CD14-positive monocyte (primary cell): ENCODE results near the gene HACD4. TPM values are rescaled to one million over a fixed set of nuclear protein-coding genes. Genes with fewer than 3 reads are reported as not detected.

Experiments used
- DNase-seq, 3 donors: peaks; one replicate each; pipeline ENCODE4 v3.0.0-alpha.2; 2011 to 2022
- H2AFZ ChIP-seq: 2 replicates; pipeline ENCODE4 v1.6.0; 2012; ENCODE audit warnings: mild to moderate bottlenecking, low read depth, low read length, inconsistent platforms; ENCODE audit not compliant: insufficient read depth, poor library complexity, severe bottlenecking
- H3K27ac ChIP-seq, 2 donors: 1 replicate in 1 of 2; 2 replicates in 1 of 2; pipeline ENCODE4 v1.5.1; 2012 to 2013; ENCODE audit warnings: low read length in 2 of 2, control low read depth in 1 of 2, inconsistent platforms in 1 of 2, low read depth in 1 of 2, mild to moderate bottlenecking in 1 of 2
- H3K27me3 ChIP-seq, 2 donors: one replicate each; pipeline versions ENCODE4 v1.6.0 to v1.6.1; 2011 to 2013; ENCODE audit warnings: low read length in 2 of 2; ENCODE audit not compliant: control insufficient read depth in 2 of 2, insufficient read depth in 2 of 2
- H3K36me3 ChIP-seq, 2 donors: replicated peaks in 1 of 2; 1 replicate in 1 of 2; 2 replicates in 1 of 2; pipeline versions ENCODE4 v1.5.1 to v1.6.1; 2012 to 2013; ENCODE audit warnings: low read length in 2 of 2, control low read depth in 1 of 2, inconsistent platforms in 1 of 2, mild to moderate bottlenecking in 1 of 2; ENCODE audit not compliant: insufficient read depth in 2 of 2, control insufficient read depth in 1 of 2
- H3K4me1 ChIP-seq, 2 donors: 1 replicate in 1 of 2; 2 replicates in 1 of 2; pipeline versions ENCODE4 v1.5.1 to v1.6.1; 2012 to 2013; ENCODE audit warnings: low read length in 2 of 2, control low read depth in 1 of 2, inconsistent platforms in 1 of 2, mild to moderate bottlenecking in 1 of 2, moderate library complexity in 1 of 2; ENCODE audit not compliant: insufficient read depth in 2 of 2, control insufficient read depth in 1 of 2
- H3K4me2 ChIP-seq: replicated peaks from 2 replicates; pipeline ENCODE3; 2012; ENCODE audit warnings: low read length, moderate library complexity, mild to moderate bottlenecking; ENCODE audit not compliant: poor library complexity, severe bottlenecking; ENCODE audit errors: extremely low read depth
- H3K4me3 ChIP-seq, 3 experiments: fragments of 200-600 bp in 1 of 3; sonication (generic) in 1 of 3; replicated peaks in 1 of 3; 1 replicate in 2 of 3; 2 replicates in 1 of 3; pipeline ENCODE4 v1.5.1; 2011 to 2013; ENCODE audit warnings: low read length in 3 of 3, mild to moderate bottlenecking in 3 of 3, control low read depth in 2 of 3, low read depth in 2 of 3, inconsistent platforms in 1 of 3, moderate library complexity in 1 of 3
- H3K79me2 ChIP-seq: 2 replicates; pipeline ENCODE4 v1.6.0; 2012; ENCODE audit warnings: mild to moderate bottlenecking, control low read depth, inconsistent platforms, low read length, moderate library complexity; ENCODE audit not compliant: insufficient read depth
- H3K9ac ChIP-seq: 2 replicates; pipeline ENCODE4 v1.6.0; 2017; ENCODE audit warnings: low read length, mild to moderate bottlenecking; ENCODE audit not compliant: insufficient read depth, poor library complexity, severe bottlenecking
- H3K9me3 ChIP-seq, 2 donors: replicated peaks in 1 of 2; 1 replicate in 1 of 2; 2 replicates in 1 of 2; pipeline versions ENCODE4 v1.5.1 to v1.6.1; 2012 to 2013; ENCODE audit warnings: low read length in 2 of 2, control low read depth in 1 of 2; ENCODE audit not compliant: control insufficient read depth in 1 of 2, insufficient read depth in 1 of 2
- H4K20me1 ChIP-seq: 2 replicates; pipeline ENCODE4 v1.6.0; 2012; ENCODE audit warnings: mild to moderate bottlenecking, low read length, control low read depth, moderate library complexity; ENCODE audit not compliant: insufficient read depth
- H3K27ac Mint-ChIP-seq, 7 donors: one replicate each; pipeline ENCODE4 v1.8.0; 2020; ENCODE audit warnings: mild to moderate bottlenecking in 7 of 7, mixed read lengths in 7 of 7, moderate library complexity in 6 of 7, inconsistent platforms in 2 of 7
- H3K27me3 Mint-ChIP-seq, 3 donors: one replicate each; pipeline ENCODE4 v1.8.0; 2021 to 2022; ENCODE audit warnings: low read depth in 3 of 3, mild to moderate bottlenecking in 3 of 3, mixed read lengths in 3 of 3, moderate library complexity in 3 of 3, inconsistent platforms in 1 of 3
- H3K36me3 Mint-ChIP-seq, 2 donors: one replicate each; pipeline ENCODE4 v1.8.0; 2020; ENCODE audit warnings: mixed read lengths in 2 of 2, inconsistent platforms in 1 of 2, mild to moderate bottlenecking in 1 of 2
- H3K4me1 Mint-ChIP-seq: one replicate; pipeline ENCODE4 v1.8.0; 2020; ENCODE audit warnings: mild to moderate bottlenecking, mixed read lengths
- H3K4me3 Mint-ChIP-seq, 2 donors: one replicate each; pipeline ENCODE4 v1.8.0; 2020; ENCODE audit warnings: mild to moderate bottlenecking in 2 of 2, mixed read lengths in 2 of 2, moderate library complexity in 1 of 2
- H3K9me3 Mint-ChIP-seq, 7 donors: one replicate each; pipeline ENCODE4 v1.8.0; 2020 to 2022; ENCODE audit warnings: mixed read lengths in 7 of 7, mild to moderate bottlenecking in 6 of 7, moderate library complexity in 6 of 7, inconsistent platforms in 2 of 7
- WGBS: methylation state at CpG from one replicate; pipeline ENCODE4 v1.1.5; 2013; ENCODE audit warnings: missing lambda C conversion rate; ENCODE audit not compliant: insufficient coverage; 5-methylcytosine and 5-hydroxymethylcytosine counted together
- intact Hi-C, 2 donors: fragments of 100-400 bp; cut with micrococcal nuclease; formaldehyde crosslinking; loops; one replicate each; pipeline versions ENCODE4 v1.15.0 to v1.15.1; 2023
- polyA plus RNA-seq, 3 donors: library from polyadenylated mRNA; depleted of rRNA in 1 of 3; unstranded in 2 of 3; stranded (reverse) in 1 of 3; fragments of 300-500 nt in 2 of 3; fragments of >200 nt in 1 of 3; fragmentation: Illumina TruSeq in 2 of 3; gene quantifications; 1 replicate in 2 of 3; 2 replicates in 1 of 3; pipeline ENCODE4 v1.2.3, GENCODE V29; 2012 to 2021
- TF ChIP-seq, protein P1 (sequence below): fragments of 200-600 bp; IDR thresholded peaks from one replicate; pipeline ENCODE4 v1.8.0; 2022; ENCODE audit warnings: antibody characterized with exemption, mild to moderate bottlenecking

The HACD4 gene
- polyA plus RNA-seq, 3 donors: 23.9 to 28.7 (median 27.5) TPM

GRCh38 chr9:20981486-20981885 is 50.0 kb downstream of the HACD4 start:
- H3K4me2 ChIP-seq: peak overlapping the region; percentile 32
- peaks cover 20 to 22% of the 10 kb centered on the region in 2 donors for H3K36me3 Mint-ChIP-seq
- intact Hi-C loops: loop anchor here (5.0 kb wide), 2 partner anchors 46 to 126 kb away; no protein-coding TSS in a partner anchor

GRCh38 chr9:20980832-20981455 is 50.5 kb downstream of the HACD4 start:
- peak overlapping the region; percentile 32 for H3K4me2 ChIP-seq
- H3K4me3 ChIP-seq: peak overlapping the region in 1 of 3 experiments; percentile 15
- Mint-ChIP-seq H3K36me3 (peaks cover 21 to 24% of the 10 kb centered on the region in 2 donors), H3K27ac (peak overlapping the region; percentile 62 to 91 (median 85)), H3K4me1 (peaks cover 26% of the 10 kb centered on the region), H3K9me3 (peaks cover 0 to 5% (median under 1%) of the 10 kb centered on the region in 7 donors), H3K27me3 (peaks cover 0 to 1% (median 0%) of the 10 kb centered on the region in 3 donors), H3K4me3 (peak overlapping the region in 1 of 2 donors; percentile 61)
- no peaks in the 10 kb centered on the region for H3K9me3 ChIP-seq
- H3K36me3 ChIP-seq: peaks cover 0 to 11% of the 10 kb centered on the region in 2 donors
- DNase-seq: peak; percentile 70 to 80 (median 73)
- no peaks in the 10 kb centered on the region for H3K27me3 ChIP-seq
- TF ChIP-seq, protein P1, sequence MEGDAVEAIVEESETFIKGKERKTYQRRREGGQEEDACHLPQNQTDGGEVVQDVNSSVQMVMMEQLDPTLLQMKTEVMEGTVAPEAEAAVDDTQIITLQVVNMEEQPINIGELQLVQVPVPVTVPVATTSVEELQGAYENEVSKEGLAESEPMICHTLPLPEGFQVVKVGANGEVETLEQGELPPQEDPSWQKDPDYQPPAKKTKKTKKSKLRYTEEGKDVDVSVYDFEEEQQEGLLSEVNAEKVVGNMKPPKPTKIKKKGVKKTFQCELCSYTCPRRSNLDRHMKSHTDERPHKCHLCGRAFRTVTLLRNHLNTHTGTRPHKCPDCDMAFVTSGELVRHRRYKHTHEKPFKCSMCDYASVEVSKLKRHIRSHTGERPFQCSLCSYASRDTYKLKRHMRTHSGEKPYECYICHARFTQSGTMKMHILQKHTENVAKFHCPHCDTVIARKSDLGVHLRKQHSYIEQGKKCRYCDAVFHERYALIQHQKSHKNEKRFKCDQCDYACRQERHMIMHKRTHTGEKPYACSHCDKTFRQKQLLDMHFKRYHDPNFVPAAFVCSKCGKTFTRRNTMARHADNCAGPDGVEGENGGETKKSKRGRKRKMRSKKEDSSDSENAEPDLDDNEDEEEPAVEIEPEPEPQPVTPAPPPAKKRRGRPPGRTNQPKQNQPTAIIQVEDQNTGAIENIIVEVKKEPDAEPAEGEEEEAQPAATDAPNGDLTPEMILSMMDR: no peak
- intact Hi-C loops: loop anchor here (5.0 kb wide), 2 partner anchors 46 to 126 kb away; no protein-coding TSS in a partner anchor
- H4K20me1 ChIP-seq: no peaks in the 10 kb centered on the region
- H3K4me1 ChIP-seq: peaks cover 32 to 35% of the 10 kb centered on the region in 2 donors
- 83% methylated on average over 1 of the region's 3 CpGs for WGBS
- H3K27ac ChIP-seq: peak overlapping the region; percentile 47 to 79
- no peak overlapping the region for H3K9ac ChIP-seq
- peak overlapping the region; percentile 33 for H2AFZ ChIP-seq
- H3K79me2 ChIP-seq: no peaks in the 10 kb centered on the region

More at GRCh38 chr9:20981486-20981885, 50.0 kb downstream of the HACD4 start:
- Histone ChIP-seq H3K36me3 (peaks cover 0 to 9% of the 10 kb centered on the region in 2 donors), H3K79me2 (no peaks in the 10 kb centered on the region), H3K9ac (no peak overlapping the region), H3K27me3 (no peaks in the 10 kb centered on the region), H3K9me3 (no peaks in the 10 kb centered on the region), H2AFZ (no peak overlapping the region), H3K4me3 (peak overlapping the region in 1 of 3 experiments; percentile 15), H3K27ac (peak overlapping the region; percentile 47 to 79), H3K4me1 (peaks cover 32 to 35% of the 10 kb centered on the region in 2 donors), H4K20me1 (no peaks in the 10 kb centered on the region)
- TF ChIP-seq, protein P1: no peak
- Mint-ChIP-seq H3K27me3 (peaks cover 0 to 1% (median 0%) of the 10 kb centered on the region in 3 donors), H3K4me1 (peaks cover 26% of the 10 kb centered on the region), H3K9me3 (peaks cover 0 to 3% (median 0%) of the 10 kb centered on the region in 7 donors), H3K4me3 (no peak overlapping the region), H3K27ac (peak overlapping the region in 6 of 7 donors; percentile 62 to 91 (median 86))
- no peak for DNase-seq
- no CpG with 5 or more reads among the region's 2 CpGs for WGBS
